Measurements from ENCODE around the gene TMEM41B.
"Not testable (repeated sequence)": the region's sequence is repeated elsewhere in the genome, so short reads cannot be mapped to it uniquely, and the experiment has no call there.

The TMEM41B gene

GRCh38 chr11:9276571-9276970 is 37.8 kb downstream of the TMEM41B start:
- DNase-seq (ENCODE audit: low spot score), result no peak
- peaks cover 9% of the 10 kb centered on the region for H3K27me3 Mint-ChIP-seq (ENCODE audit: low read depth)
- no peak overlapping the region for H3K27ac Mint-ChIP-seq
- H3K4me3 Mint-ChIP-seq, result no peak overlapping the region
- no peaks in the 10 kb centered on the region for H3K9me3 Mint-ChIP-seq
- peaks cover 19% of the 10 kb centered on the region for H3K36me3 Mint-ChIP-seq (ENCODE audit: low read depth)
- peaks cover 18% of the 10 kb centered on the region for H3K4me1 Mint-ChIP-seq (ENCODE audit: low read depth)

GRCh38 chr11:9274499-9275258 is 39.7 kb downstream of the TMEM41B start:
- Mint-ChIP-seq H3K27ac (no peak overlapping the region), H3K36me3 (ENCODE audit: low read depth) (peaks cover 5% of the 10 kb centered on the region), H3K9me3 (no peaks in the 10 kb centered on the region), H3K27me3 (ENCODE audit: low read depth) (peaks cover 12% of the 10 kb centered on the region), H3K4me1 (ENCODE audit: low read depth) (peaks cover 4% of the 10 kb centered on the region), H3K4me3 (no peak overlapping the region)
- no peak for DNase-seq (ENCODE audit: low spot score)

- Mint-ChIP-seq H3K4me1 (ENCODE audit: low read depth) (peaks cover 4% of the 10 kb centered on the region), H3K9me3 (no peaks in the 10 kb centered on the region), H3K36me3 (ENCODE audit: low read depth) (peaks cover 5% of the 10 kb centered on the region), H3K4me3 (no peak overlapping the region), H3K27ac (no peak overlapping the region), H3K27me3 (ENCODE audit: low read depth) (peaks cover 17% of the 10 kb centered on the region)
- no peak for DNase-seq (ENCODE audit: low spot score)
Observed at GRCh38 chr11:9273376-9274336, 40.7 kb downstream of the TMEM41B start.

- H3K27me3 Mint-ChIP-seq (ENCODE audit: low read depth), result peaks cover 41% of the 10 kb centered on the region
- no peak overlapping the region for H3K4me3 Mint-ChIP-seq
- H3K4me1 Mint-ChIP-seq (ENCODE audit: low read depth), result peaks cover 9% of the 10 kb centered on the region
- no peak overlapping the region for H3K27ac Mint-ChIP-seq
- H3K36me3 Mint-ChIP-seq (ENCODE audit: low read depth), result no peaks in the 10 kb centered on the region
- no peak for DNase-seq (ENCODE audit: low spot score)
- H3K9me3 Mint-ChIP-seq, result no peaks in the 10 kb centered on the region
Observed at GRCh38 chr11:9269492-9270013, 44.8 kb downstream of the TMEM41B start.

- no peak for DNase-seq (ENCODE audit: low spot score)
- Mint-ChIP-seq H3K4me3 (no peak overlapping the region), H3K36me3 (ENCODE audit: low read depth) (no peaks in the 10 kb centered on the region), H3K27ac (no peak overlapping the region), H3K27me3 (ENCODE audit: low read depth) (peaks cover 39% of the 10 kb centered on the region), H3K9me3 (no peaks in the 10 kb centered on the region), H3K4me1 (ENCODE audit: low read depth) (peaks cover 13% of the 10 kb centered on the region)
Observed at GRCh38 chr11:9267680-9268079, 46.7 kb downstream of the TMEM41B start.

- peaks cover 19% of the 10 kb centered on the region for H3K4me1 Mint-ChIP-seq (ENCODE audit: low read depth)
Observed at GRCh38 chr11:9266926-9267325, 47.5 kb downstream of the TMEM41B start.

GRCh38 chr11:9266132-9266736 is 48.2 kb downstream of the TMEM41B start:
- H3K36me3 Mint-ChIP-seq (ENCODE audit: low read depth), result peaks cover 3% of the 10 kb centered on the region
- peaks cover 25% of the 10 kb centered on the region for H3K4me1 Mint-ChIP-seq (ENCODE audit: low read depth)
- H3K4me3 Mint-ChIP-seq, result peak overlapping the region; percentile 81
- DNase-seq (ENCODE audit: low spot score), result no peak
- H3K27ac Mint-ChIP-seq, result peak overlapping the region; percentile 76
- H3K9me3 Mint-ChIP-seq, result no peaks in the 10 kb centered on the region
- peaks cover 33% of the 10 kb centered on the region for H3K27me3 Mint-ChIP-seq (ENCODE audit: low read depth)

More at GRCh38 chr11:9266926-9267325, 47.5 kb downstream of the TMEM41B start:
- no peaks in the 10 kb centered on the region for H3K9me3 Mint-ChIP-seq
- peaks cover 36% of the 10 kb centered on the region for H3K27me3 Mint-ChIP-seq (ENCODE audit: low read depth)
- no peaks in the 10 kb centered on the region for H3K36me3 Mint-ChIP-seq (ENCODE audit: low read depth)
- H3K4me3 Mint-ChIP-seq, result no peak overlapping the region
- DNase-seq (ENCODE audit: low spot score), result no peak
- H3K27ac Mint-ChIP-seq, result no peak overlapping the region

GRCh38 chr11:9265211-9266131 is 48.9 kb downstream of the TMEM41B start, which contains the start of gene DENND5A:
Gene DENND5A (minus strand): TSS chr11:9265350. CDS start chr11:9265069, 281 bp downstream.
- Mint-ChIP-seq H3K36me3 (ENCODE audit: low read depth) (peaks cover 3% of the 10 kb centered on the region), H3K27ac (peak within 1 kb of the TSS; percentile 87), H3K27me3 (ENCODE audit: low read depth) (peaks cover 33% of the 10 kb centered on the region), H3K4me1 (ENCODE audit: low read depth) (peaks cover 32% of the 10 kb centered on the region), H3K4me3 (peak within 1 kb of the TSS; percentile 92), H3K9me3 (no peaks in the 10 kb centered on the region)
- peak; percentile 50 for DNase-seq (ENCODE audit: low spot score)

- Mint-ChIP-seq H3K36me3 (ENCODE audit: low read depth) (peaks cover 3% of the 10 kb centered on the region), H3K27me3 (ENCODE audit: low read depth) (peaks cover 29% of the 10 kb centered on the region), H3K4me3 (peak overlapping the region; percentile 92), H3K27ac (peak overlapping the region; percentile 87), H3K4me1 (ENCODE audit: low read depth) (peaks cover 39% of the 10 kb centered on the region), H3K9me3 (no peaks in the 10 kb centered on the region)
- peak; percentile 57 for DNase-seq (ENCODE audit: low spot score)
Observed at GRCh38 chr11:9264316-9265210, 49.8 kb downstream of the TMEM41B start.

- DNase-seq (ENCODE audit: low spot score), result peak; percentile 73
Observed at GRCh38 chr11:9263840-9264315, 50.5 kb downstream of the TMEM41B start.

GRCh38 chr11:9260838-9261146 is 53.6 kb downstream of the TMEM41B start:
- Mint-ChIP-seq H3K4me1 (ENCODE audit: low read depth) (peaks cover 35% of the 10 kb centered on the region), H3K27ac (peak overlapping the region; percentile 59), H3K4me3 (peak overlapping the region; percentile 68)
- H3K9me3 Mint-ChIP-seq; H3K36me3 Mint-ChIP-seq (ENCODE audit: low read depth); DNase-seq (ENCODE audit: low spot score); H3K27me3 Mint-ChIP-seq (ENCODE audit: low read depth): not testable (repeated sequence)

More at GRCh38 chr11:9263840-9264315, 50.5 kb downstream of the TMEM41B start:
- H3K27ac Mint-ChIP-seq, result peak overlapping the region; percentile 87
- peaks cover 39% of the 10 kb centered on the region for H3K4me1 Mint-ChIP-seq (ENCODE audit: low read depth)
- peaks cover 24% of the 10 kb centered on the region for H3K27me3 Mint-ChIP-seq (ENCODE audit: low read depth)
- no peaks in the 10 kb centered on the region for H3K9me3 Mint-ChIP-seq
- H3K36me3 Mint-ChIP-seq (ENCODE audit: low read depth), result peaks cover 3% of the 10 kb centered on the region
- H3K4me3 Mint-ChIP-seq, result peak overlapping the region; percentile 92
